HG03378 (cell line): ENCODE data around the gene PPP1R8.

Source experiments
- ATAC-seq: cut with Tn5 transposase; IDR thresholded peaks from one replicate; pipeline ENCODE4 v1.9.1; 2021; ENCODE audit warnings: mild to moderate bottlenecking, moderate library complexity; ENCODE audit not compliant: unreplicated experiment

Gene PPP1R8

DNA sequence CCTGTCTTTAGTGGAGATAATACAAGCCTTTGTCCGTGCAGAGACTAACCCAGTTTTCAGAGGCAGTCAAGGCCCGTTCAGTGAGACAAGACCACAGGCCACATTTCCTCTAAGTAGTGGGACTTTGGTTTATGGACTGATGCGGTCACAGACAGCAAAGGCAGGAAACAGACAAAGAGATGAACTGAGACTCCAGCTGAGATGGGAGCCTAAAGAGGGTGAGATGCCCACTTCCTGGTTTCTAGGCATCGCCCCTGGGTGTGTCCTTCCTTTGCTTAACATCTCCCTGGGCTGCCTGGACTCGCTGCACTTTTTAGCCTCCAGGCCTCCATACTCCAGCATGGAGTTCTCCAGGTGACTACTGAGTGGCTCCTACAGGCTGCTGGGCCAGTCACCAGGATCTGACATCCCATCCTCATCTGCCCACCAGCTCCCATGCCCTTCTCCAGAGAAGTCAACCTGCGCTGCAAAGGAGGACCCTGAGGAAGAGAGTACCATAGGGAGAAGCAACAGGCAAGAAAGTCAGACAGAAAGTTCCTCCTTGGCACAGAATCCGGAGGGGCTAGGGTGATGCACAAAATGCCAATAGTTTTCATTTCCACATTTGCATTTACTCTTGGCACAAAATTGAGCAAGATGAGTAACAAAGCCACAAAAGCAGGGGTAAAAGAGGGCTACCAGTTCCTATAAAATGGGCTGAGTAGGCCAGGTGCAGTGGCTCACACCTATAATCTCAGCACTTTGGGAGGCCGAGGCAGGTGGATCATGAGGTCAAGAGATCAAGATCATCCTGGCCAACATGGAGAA is 56.8 kb downstream of the PPP1R8 start:
- no peak for ATAC-seq

DNA sequence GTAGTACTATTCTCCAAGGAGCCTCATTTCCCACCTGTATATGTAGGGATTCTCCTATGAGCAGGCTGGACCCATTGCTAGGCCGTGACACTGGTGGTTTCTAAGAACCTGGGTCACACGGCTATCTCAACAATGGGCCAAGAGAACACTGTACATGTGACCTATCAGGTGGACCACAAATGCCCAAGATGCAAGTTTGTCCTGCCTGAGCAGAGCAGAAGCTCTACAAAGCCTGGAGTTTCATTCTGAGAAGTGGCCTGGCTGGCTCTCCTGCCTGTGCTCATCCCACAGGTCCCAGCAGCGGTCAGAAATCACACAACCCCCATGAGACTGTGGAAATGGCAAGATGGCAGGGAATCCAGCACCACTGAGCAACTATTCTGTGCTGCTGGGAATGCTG is 58.9 kb downstream of the PPP1R8 start:
- ATAC-seq, result no peak

DNA sequence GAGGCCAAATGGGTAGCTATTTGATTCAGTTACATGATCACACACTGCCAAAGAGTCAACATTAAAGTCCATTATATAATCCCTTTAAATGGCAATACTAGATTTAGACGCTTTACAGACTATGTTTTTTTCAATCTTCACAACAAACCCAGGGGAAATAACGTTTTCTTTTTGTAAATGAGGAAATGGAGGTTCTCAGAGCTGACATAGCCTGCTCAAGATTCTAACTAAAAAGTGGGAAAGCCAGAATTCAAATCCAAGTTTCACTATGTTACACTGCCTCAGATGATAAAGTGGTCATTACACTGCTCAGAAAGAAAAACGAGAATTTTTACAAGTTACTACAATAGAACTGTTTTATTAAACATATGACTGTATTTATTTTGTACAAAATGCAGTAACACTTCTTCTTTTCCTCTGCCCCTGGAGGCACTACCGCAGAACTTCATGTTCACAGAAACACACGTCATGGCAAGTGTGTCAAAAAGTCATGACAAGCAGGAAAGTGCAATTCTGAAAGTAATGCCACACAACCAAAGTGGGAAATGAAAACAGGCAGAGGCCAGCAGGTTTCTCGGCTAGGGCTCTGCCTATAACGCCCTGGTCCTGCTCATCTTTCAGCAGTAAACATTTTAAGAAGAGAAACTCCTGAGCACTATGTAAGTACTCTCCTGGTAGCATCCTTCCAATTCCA is 60.8 kb downstream of the PPP1R8 start:
- ATAC-seq, result peak; percentile 47

GRCh38 chr1:27894521-27894920 is 63.9 kb downstream of the PPP1R8 start:
- ATAC-seq, result no peak
